HG02938 (cell line): ENCODE measurements around the gene ZNF516.

ENCODE experiments used
- ATAC-seq: cut with Tn5 transposase; IDR thresholded peaks from one replicate; pipeline ENCODE4 v1.9.1; 2021; ENCODE audit warnings: mild to moderate bottlenecking, moderate library complexity; ENCODE audit not compliant: unreplicated experiment

The ZNF516 gene

DNA sequence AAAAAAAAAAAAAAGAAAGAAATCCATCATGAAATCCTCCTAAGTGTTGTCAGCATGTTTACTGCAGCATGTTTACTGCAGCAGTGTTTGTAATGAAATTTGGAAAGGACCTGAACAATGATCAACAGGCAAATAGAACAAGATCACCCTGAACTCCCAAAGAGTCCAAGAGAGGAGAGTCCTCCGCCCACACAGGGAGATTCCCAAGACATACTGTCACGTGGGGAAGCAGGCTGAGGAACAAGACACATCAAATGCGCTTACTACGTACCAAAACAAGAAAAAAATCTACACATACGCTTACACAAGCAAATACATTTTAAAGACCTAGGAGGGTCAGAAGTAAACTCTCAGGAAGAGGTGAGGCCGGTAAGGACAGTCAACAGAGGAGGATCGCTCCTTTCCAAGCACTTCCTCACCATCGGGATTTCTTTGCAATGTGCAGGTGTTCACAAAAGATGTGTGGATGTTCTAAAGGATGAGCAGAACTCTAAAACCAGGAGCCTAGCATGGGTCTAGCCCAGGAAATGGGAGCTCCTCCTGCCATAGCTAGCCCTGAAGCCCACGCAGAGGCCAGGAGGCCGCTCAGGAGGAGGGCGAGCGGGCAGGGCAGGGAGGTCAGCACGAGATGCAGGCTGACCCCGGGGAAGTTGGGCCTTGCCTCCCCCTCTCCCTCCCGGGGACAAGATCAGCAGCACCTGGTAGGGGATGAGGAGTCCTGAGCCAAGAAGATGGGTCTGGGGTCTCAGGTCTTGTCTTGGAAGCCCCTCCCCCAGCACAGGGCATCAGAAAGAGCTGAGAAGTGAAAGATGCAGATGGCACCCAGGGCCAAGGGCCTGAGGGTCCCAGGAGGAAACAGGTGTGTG is 66.4 kb downstream of the ZNF516 start:
- no peak for ATAC-seq

DNA sequence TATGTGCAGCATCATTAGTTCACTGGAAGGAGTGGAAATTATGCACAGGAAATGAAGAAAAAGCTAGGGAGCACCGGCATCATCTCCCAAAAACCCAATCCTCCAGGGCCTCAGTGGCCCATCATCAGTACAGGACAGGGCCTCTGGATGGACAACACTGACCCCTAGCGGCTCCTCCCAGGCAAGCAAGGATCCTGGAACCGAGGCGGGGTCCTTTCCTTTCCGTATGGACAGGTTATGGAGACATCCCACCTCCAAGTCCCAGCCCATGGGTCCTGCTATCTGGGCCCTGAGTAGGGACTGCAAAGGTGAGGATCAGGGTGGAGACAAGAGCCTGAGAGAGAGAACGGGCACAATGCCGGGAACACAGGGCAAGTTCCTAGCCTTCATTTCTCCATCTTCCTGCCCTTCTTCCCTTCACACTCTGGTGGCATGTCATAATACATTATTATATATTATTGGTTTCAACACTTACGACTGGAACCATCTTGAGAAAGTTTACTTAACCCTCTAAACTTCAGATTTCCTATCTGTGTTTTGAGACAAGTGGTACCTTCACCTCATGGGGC is 68.2 kb downstream of the ZNF516 start:
- no peak for ATAC-seq

DNA sequence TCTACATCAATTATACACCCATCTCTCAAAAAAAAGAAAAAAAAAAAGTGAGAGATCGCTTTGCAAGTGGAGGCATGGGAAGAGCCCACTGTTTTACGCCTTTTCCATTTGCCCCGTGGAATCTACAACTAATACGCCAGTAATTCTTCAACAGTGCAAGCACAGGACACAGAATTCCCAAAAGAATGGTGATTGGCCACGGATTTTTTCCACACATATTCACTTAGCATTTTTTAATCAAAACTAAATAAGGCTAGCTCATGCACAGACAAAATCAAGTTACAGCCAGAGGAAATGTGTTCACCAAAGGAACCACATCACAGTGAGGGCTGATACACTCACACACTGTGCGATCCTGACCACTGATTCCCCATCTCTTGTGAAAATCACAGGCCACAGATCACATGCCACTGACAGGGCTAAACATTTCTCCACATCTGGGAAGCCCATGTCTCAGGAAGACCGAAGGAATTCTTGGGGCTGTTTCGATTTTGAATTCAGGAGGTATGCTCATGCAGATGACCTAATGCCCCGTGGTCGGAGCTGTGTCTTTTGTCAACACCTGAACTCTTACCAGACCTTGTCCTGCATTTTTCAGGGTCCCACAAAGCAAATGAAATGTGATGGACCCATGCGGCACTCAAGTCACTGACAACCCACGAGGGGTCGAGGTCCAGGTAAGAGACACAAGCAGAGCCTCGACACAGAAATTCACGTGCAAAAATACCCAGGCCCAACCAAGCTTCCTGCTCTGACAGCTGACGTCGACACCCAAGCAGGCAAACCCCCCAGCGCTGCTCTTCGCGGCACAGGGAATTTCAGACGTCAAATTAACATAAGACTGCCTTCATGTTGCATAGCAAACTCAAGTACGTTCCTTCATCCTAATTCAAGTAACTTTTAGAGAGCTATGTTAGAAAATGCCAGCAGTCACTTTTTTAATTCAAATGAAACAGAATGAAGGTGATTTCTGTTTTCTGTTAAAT is 69.6 kb downstream of the ZNF516 start:
- ATAC-seq: no peak

DNA sequence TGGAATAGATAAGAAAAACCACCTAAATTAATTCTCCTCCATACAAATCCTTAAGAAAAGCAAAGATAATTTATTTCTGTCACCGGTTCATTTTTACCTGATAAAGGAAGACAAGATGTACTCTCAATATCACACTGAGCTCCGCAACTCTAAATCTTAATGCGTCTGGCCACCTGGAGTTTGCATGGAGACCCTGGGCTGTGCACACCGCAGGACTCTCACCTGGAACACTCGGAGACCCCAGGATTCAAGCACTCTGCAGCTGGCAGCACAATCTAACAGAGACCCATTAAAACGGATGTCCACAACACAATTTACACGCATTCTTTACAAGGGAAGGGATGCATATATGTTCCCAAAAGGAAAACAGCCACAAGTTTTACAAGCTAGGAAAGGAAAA is 72.2 kb downstream of the ZNF516 start:
- no peak for ATAC-seq

DNA sequence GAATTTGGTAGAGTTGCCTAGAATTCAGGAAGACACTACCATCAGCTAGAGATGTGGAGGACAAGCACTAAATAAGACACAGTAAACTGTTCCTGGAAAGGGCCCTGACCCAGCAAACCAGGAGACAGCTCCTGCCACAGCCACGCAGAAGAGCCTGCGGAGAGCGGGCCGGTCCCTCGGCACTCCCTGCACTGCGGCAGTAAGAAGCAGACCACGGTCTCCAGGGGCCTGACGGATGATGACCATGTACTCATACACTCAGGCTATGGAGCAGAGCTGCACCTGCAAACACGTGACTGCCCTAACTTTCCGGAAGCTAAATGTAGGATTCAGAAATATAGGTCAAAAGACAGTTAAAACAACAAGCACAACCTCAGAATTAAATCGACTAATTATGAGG is 72.9 kb downstream of the ZNF516 start:
- ATAC-seq: no peak

DNA sequence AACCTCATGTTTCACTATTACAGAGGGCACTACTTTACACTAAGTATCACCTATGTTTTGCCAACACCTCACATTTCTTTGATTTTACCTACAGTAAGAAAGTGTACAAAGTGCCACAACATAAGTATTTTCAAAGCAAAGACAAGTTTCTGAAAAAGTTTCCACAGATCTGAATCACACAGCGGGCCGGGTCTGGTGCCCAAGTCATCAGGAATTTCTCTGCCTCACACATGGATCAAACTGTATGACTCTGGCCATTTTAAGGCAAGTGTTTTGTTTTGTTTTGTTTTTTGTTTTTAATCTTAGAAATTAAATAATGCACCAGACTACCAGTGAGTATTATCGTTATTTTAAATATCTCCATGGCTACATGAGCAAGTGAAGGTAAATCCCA is 73.4 kb downstream of the ZNF516 start:
- ATAC-seq: no peak

DNA sequence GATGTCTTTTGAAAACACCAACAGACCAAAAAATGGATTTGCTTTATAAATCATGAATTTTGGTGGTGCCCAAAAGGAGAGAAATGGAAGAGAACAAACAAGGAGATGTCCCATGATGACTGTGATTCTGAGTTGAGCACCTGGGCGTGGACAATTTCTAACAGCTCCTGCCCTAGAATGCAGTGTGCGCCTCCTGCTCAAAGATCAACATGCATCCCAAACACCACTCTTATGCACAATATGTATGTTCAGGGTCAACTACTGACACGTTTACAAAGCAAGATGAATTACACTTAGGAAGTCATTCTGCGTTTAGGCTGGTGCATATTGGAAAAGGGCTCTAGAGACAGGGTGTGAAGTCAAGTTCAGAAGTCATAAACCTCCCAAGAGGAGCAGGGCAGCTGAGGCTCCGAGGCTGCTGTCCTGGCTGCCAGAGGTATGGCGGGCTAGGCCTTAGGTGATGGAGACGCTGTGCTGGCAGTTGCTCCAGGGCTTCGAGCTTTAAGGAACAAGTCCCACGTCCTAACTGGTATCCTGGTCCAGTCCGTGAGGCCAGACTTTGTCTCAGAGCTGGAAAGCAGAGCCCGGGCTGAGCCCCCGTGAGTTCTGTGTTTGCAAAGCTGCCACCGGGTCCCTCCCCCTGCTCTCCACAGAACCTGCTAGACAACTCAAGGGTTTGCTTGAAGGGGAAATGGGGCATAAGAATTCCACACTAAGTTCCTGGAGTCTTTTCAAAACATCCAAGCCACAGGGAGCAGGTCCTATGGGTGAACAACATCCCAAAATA is 74.0 kb downstream of the ZNF516 start:
- ATAC-seq: no peak

DNA sequence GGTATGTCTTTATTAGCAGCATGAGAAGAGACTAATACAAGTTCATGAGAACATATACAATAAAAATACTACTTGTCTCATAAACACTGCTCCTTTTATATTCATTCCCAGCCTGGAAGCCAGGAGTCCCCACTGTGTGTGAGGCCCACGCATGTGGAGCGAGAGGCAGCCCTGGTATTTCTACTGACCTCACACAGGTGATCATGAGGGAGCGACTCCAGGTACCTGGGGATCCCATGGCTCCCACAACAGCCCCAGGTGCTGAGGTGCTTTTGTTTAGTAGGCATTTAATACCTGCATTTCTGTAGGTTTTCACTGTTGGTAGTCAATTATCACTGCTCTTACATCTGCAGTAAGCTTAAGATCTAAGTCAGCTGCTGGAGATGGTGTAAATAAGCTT is 75.2 kb downstream of the ZNF516 start:
- no peak for ATAC-seq

DNA sequence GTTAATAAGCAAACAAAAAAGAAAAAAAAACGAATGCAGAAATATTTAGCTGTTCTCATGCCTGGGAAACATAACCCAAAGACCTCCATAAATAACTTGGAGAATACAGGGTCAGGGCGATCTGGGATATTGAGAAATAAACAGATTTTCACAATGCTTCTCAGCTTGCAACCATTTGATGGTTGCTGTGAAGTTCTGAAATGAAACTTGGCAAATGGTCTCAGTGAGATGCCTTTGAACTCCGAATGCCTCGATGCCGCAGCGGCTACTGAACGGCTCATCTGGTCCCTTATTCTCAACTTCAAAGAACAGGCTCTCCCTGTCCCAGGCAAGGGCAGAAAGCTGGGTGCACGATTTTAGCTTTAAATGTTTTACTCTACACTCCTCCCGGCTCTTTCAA is 78.1 kb downstream of the ZNF516 start:
- no peak for ATAC-seq

DNA sequence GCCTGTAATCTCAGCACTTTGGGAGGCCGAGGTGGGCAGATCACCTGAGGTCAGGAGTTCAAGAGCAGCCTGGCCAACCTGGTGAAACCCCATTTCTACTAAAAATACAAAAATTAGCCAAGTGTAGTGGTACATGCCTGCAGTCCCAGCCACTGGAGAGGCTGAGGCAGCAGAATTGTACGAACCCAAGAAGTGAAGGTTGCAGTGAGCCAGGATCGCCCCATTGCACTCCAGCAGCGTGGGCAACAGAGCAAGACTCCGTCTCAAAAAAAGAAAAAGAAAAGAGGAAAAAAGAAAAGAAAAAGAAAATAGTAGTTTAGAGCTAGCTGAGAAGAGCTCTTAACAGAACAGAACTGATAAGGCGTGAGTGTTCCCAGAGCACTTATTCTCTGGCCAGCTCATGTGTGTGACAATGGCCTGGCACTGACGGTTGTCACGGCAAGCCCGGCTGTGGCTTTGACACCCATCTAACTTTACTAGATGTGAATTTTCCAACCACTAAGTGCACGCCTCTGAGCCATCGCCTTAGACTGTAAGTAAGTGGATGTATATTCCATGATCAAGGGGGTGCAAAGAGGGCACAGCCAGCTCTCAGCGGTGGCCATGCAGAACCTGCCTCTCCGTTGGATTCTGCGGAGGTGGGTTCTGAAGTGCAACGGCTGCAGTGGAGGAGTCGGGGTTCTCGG is 80.0 kb downstream of the ZNF516 start:
- no peak for ATAC-seq

DNA sequence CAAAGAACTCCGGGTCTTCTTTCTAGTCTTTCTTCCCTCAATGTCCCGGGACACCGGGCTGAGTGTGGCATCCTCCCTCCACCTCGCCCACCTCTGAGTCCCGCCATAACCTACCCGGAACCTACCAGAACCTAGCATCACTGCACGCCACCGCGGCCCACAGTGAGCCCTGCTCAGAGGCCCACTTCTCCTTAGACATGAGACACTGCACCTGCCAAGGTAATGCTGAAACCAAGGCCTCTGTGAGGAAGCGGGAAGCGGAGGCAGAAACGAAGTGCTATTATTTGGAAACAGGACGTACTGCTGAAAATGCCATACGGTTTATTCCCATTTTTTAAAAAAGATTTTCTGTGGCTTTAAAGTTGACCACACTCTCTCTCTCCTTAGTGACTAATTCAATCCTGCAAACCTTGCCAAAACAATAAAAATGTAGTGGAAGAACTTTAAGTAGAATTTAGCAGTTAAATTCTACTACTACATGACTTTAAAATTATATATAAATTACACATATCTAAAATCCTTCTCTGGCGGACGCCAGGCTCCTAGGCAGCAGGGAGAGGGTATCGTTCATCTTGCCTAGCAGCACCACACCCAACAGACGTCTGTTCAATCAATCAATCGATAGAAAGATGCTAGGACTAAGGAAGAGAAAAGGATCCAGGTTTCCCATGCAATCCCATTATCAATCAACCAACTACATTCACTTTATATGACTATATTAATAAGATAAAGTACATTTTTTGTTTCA is 82.0 kb downstream of the ZNF516 start:
- no peak for ATAC-seq

DNA sequence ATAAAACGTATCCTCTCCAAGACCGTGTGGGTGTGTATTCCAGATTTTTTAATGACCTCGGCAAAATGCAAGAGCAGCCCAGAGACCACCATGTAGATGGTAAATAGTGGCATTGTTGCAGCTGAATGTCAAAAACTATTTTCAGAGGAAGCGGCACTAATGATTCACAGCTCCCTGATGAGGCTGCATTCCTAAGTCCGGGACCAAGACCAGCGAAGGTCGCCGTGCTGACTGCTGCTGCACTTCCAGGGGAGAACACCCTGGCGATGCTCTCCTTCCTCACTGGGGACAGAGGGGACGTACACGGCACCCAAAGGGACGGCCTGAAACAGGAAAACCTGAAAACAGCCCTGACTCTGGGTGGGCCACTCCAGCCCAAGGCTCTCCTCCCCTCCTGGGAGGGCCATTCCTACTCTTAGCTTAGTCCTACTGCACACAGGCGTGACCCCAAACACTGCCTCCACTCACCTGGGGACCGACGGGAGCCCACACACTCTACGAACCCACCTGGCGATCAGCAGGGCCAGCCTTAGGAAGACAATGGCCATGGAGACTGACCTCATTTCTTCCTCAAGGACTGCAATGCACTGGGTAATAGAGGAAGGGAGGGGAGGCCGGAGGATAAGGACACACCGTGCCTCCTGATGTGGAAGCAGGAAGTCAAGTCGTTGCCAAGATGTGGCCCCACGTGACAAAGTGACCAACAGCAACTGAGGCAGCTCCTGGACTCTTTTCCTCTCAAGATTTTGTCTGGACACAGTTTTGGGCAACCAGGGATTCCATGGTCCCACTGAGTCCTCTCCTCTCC is 82.8 kb downstream of the ZNF516 start:
- ATAC-seq: no peak

DNA sequence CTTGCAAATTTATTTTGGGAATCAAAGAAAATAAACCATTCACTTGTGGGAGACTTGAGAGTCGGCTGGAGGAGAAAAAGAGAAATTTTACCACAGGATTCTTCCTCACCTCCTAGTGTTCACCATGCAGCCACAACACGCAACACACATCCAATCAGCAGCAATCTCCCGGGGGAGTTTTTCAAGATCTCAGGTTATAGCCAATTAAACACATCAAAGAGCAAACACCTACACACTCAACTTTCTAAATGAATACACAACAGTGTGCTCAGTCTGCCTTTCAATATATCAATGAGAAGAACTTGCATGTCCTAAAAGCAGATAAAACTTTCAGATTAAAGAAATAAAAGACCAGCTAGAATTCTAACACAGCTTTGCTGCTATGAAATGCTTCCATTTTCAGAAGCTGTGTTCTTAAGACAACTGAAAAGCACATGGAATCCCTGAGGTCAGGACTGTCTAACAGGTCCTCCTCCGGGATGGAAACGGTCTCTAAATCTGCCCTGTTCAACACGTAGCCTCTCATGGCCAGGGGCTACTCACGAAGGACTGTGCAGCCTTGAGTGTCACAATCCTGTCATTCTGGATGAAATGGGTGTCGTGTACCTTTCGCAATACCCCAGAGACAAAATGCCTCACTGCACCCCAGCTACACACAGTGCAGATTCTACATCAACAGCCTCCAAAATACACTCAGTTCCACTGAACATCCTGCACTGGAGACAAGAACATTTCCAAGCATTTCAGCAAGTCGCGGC is 84.2 kb downstream of the ZNF516 start:
- ATAC-seq: peak; percentile 72

DNA sequence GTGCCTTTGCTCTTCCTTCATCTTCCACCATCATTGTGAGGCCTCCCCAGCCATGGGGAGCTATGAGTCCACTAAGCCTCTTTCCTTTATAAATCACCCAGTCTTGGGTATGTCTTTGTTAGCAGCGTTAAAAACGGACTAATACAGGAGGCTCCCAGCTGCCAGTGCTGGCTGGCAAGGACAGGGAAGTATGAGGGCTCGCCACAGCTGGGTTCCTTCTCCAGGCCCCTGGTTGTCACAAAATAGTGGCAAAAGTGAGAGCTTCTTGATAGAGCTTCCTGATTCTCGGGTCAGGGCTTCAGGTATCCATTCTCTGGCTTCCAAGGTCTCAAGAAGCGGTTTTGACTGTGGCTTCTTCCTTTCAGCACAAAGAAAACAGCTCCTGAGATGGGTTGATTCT is 85.0 kb downstream of the ZNF516 start:
- no peak for ATAC-seq

DNA sequence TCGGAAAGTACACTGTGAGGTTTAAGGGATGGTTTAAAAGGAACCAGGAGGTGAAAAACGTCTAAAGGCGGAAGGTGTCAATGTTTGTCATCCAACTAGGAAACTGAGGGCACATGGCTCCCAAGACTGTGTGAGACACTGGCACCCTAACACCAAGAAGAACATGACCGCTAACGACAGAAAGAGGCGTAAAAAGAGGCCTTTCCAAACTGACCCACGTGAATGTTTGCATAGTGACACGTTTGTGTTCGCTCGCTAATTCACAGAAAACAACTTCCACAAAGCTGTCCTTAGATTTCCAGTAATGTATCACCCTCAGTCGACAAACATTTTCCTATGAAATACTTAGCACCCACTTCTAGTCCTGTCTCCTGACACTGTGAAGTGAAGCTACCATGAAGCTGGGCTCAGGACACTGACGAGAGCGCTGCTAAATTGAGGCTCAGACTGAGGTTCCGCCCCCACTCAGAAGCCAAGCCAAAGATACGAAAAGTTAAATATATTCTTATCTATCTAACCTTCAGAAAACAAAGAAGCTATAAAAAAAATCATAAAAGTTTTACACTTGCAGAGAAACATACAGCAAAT is 86.5 kb downstream of the ZNF516 start:
- no peak for ATAC-seq

DNA sequence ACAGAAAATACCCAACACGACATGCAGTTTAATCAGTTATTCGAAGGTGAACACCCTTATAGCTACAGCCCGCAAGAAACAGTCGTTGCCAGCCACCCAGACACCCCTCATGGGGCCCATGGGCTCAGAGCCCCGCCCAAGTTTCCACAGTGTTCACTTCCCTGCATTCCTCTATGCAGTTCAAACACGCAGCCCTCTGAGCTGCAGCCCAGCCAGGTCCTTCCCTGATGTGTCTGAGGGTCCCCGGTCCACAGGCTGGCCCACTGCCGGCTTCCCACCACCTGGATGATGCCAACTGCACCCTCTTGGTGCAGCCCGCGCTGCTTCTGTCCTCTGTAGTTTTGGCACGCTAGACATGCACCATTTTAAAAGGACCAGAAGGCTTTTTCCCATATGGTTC is 87.4 kb downstream of the ZNF516 start:
- no peak for ATAC-seq

DNA sequence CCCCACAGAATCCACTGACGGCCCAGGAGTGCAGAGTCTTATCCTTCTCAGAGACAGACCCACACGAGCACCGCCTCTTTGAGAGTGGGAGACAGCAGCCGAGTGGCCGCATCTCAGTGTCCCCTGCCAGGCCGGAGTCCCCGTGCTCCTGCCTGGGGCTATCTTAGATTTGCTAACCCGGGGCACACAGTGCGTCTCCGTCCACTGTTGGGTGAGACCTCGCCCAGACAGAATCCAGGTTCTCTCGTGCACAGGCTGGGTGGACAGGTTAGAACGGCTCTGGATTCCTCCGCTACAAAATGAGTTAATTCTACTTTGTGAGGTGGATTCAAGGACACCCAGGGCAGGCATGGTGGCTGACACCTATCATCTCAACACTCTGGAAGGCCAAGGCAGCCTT is 88.3 kb downstream of the ZNF516 start:
- ATAC-seq: no peak
